ENCODE measurements around the gene CDC42BPB. TPM values are rescaled to one million over a fixed set of nuclear protein-coding genes. Genes with fewer than 3 reads are reported as not detected.

Gene CDC42BPB
- total RNA-seq, 1 donor from 2014 or later: 55.0 TPM

GRCh38 chr14:103031956-103032355 lies 25.4 kb downstream of the CDC42BPB start:
- DNase-seq (ENCODE audit: low read depth): no peak
- FAIRE-seq: no peak
- no peak for TF ChIP-seq CTCF (IDR thresholded peaks at IDR 0.05; ENCODE audit: insufficient read depth, low read length, severe bottlenecking)
- Histone ChIP-seq H3K36me3 (ENCODE audit: control insufficient read depth, insufficient read depth, low read length) (no peaks in the 10 kb centered on the region), H3K4me3 (ENCODE audit: low read depth, low read length) (no peak overlapping the region), H3K27me3 (ENCODE audit: control insufficient read depth, insufficient read depth, low read length) (no peaks in the 10 kb centered on the region)

- FAIRE-seq (no peak), DNase-seq (ENCODE audit: low read depth) (no peak)
- Histone ChIP-seq H3K36me3 (ENCODE audit: control insufficient read depth, insufficient read depth, low read length) (no peaks in the 10 kb centered on the region), H3K4me3 (ENCODE audit: low read depth, low read length) (no peak overlapping the region), H3K27me3 (ENCODE audit: control insufficient read depth, insufficient read depth, low read length) (no peaks in the 10 kb centered on the region)
- no peak for TF ChIP-seq CTCF (IDR thresholded peaks at IDR 0.05; ENCODE audit: insufficient read depth, low read length, severe bottlenecking)
These were observed 25.8 kb downstream of the CDC42BPB start for GRCh38 chr14:103031566-103031911.

- no peak overlapping the region for H3K4me3 ChIP-seq (ENCODE audit: low read depth, low read length)
- no peak for TF ChIP-seq CTCF (IDR thresholded peaks at IDR 0.05; ENCODE audit: insufficient read depth, low read length, severe bottlenecking)
- FAIRE-seq: no peak
These were observed 26.4 kb downstream of the CDC42BPB start for GRCh38 chr14:103030741-103031565.

GRCh38 chr14:103029936-103030335 lies 27.4 kb downstream of the CDC42BPB start:
- FAIRE-seq: no peak
- no peak for DNase-seq (ENCODE audit: low read depth)
- Histone ChIP-seq H3K36me3 (ENCODE audit: control insufficient read depth, insufficient read depth, low read length) (no peaks in the 10 kb centered on the region), H3K27me3 (ENCODE audit: control insufficient read depth, insufficient read depth, low read length) (no peaks in the 10 kb centered on the region), H3K4me3 (ENCODE audit: low read depth, low read length) (no peak overlapping the region)
- TF ChIP-seq CTCF (IDR thresholded peaks at IDR 0.05; ENCODE audit: insufficient read depth, low read length, severe bottlenecking): no peak

More at GRCh38 chr14:103030741-103031565, 26.4 kb downstream of the CDC42BPB start:
- no peaks in the 10 kb centered on the region for H3K36me3 ChIP-seq (ENCODE audit: control insufficient read depth, insufficient read depth, low read length)
- no peak for DNase-seq (ENCODE audit: low read depth)
- H3K27me3 ChIP-seq (ENCODE audit: control insufficient read depth, insufficient read depth, low read length): no peaks in the 10 kb centered on the region

- FAIRE-seq: no peak
These were observed 28.6 kb downstream of the CDC42BPB start for GRCh38 chr14:103028772-103029171.

More at GRCh38 chr14:103028772-103029171, 28.6 kb downstream of the CDC42BPB start:
- Histone ChIP-seq H3K4me3 (ENCODE audit: low read depth, low read length) (no peak overlapping the region), H3K36me3 (ENCODE audit: control insufficient read depth, insufficient read depth, low read length) (no peaks in the 10 kb centered on the region), H3K27me3 (ENCODE audit: control insufficient read depth, insufficient read depth, low read length) (no peaks in the 10 kb centered on the region)
- no peak for DNase-seq (ENCODE audit: low read depth)
- no peak for TF ChIP-seq CTCF (IDR thresholded peaks at IDR 0.05; ENCODE audit: insufficient read depth, low read length, severe bottlenecking)

All from bronchial epithelial cell (primary cell).